ENCODE data around the gene CRLF2.
"Not testable (repeated sequence)": the region's sequence is repeated elsewhere in the genome, so short reads cannot be mapped to it uniquely, and the experiment has no call there.

Gene CRLF2

DNA sequence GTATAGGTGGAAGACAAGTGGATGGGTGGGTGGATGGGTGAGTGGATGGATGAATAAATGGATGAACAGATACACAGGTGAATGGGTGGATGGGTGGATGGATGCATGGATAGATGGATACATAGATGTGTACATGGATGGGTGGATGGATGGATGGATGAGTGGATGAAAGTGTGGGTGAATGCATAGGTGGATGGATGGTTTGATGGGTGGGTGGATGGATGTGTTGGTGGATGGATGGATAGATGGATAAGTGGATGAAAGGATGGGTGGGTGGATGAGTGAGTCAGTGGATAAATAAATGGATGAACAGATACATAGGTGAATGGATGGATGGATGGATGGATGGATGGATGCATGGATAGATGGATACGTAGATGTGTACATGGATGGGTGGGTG is 1.6 kb downstream of the CRLF2 start:
- no peak for DNase-seq

DNA sequence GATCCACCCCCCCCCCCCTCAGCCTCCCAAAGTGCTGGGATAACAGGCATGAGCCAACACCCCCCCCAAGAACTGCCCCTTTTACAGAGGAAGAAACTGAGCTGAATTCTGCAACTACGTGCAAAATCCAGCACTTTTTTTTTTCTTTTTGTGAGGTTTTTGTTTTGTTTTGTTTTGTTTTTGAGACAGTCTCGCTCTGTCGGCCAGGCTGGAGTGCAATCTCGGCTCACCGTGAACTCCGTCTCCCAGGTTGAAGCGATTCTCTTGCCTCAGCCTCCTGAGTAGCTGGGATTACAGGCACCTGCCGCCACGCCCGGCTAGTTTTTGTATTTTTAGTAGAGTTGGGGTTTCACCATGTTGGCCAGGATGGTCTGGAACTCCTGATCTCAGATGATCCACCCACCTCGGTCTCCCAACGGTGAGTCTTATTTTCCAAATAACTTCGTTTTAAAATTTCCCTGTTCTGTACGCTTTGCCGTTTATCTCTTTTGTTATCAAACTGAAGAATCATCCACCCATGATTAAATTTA is 4.9 kb downstream of the CRLF2 start:
- no peak for DNase-seq

DNA sequence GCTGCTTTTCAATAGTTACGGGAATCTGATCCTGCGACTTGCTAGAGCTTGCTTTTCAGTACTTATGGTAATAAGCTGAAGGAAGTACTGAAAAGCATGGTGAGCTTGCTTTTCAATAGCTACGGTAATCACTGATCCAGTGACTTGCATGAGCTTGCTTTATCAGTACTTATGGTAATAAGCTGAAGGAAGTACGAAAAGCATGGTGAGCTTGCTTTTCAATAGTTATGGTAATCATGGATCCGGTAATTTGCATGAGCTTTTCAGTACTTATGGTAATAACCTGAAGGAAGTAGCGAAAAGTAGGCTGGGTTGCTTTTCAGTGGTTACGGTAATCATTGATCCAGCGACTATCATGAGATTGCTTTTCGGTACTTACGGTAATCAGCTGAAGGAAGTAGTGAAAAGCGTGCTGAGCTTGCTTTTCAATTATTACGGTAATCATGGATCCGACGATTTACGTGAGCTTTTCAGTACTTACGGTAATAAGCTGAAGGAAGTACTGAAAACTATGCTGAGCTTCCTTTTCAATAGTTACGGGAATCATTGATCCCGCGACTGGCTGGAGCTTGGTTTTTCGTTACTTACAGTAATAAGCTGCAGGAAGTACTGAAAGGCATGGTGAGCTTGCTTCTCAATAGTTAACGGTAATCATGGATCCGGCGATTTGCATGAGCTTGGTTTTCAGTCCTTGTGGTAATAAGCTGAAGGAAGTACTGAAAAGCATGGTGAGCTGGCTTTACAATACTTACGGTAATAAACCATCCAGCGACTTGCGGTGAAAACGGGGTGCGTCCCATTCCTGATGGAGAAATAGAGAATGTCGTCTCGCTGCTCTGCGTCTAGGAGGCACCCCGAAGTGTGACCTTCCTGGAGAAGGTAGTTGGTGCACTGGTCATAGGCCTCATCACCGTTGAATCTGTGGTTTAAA is 6.5 kb downstream of the CRLF2 start:
- peak; percentile 94 for DNase-seq

DNA sequence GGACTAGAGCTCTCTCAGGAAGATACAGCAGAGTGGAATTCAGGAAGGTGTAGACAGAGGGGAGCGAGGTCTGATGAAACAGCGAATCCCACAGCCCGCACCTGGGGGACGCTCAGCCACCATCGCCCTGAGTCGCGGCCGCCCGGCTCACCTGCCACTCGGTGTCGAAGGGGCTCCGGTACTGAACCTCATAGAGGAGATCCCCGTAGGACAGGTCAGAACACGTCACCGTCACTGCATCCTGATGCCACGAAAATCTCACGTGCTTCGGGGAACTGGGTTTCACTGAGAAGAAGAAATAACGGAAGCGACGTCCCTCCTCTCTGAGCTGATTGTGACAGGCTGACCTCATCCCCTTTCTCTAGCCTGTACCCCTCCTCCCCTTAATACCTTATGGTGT is 10.2 kb downstream of the CRLF2 start:
- DNase-seq: no peak

DNA sequence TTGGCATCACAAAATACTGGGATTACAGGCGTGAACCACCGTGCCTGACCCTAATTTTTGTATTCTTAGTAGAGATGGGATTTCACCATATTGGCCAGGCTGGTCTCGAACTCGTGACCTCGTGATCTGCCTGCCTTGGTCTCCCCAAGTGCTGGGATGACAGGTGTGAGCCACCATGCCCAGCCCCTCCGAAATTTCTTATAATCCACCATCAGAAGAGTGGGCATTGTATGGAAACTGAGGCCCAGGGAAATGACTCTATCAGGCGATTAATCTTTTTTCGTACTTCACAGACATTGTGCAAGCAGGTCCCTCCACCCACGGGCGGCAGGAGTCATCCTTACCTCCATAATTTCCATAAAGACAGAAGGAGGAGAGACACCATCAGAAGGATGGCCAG is 16.0 kb downstream of the CRLF2 start:
- DNase-seq: no peak

DNA sequence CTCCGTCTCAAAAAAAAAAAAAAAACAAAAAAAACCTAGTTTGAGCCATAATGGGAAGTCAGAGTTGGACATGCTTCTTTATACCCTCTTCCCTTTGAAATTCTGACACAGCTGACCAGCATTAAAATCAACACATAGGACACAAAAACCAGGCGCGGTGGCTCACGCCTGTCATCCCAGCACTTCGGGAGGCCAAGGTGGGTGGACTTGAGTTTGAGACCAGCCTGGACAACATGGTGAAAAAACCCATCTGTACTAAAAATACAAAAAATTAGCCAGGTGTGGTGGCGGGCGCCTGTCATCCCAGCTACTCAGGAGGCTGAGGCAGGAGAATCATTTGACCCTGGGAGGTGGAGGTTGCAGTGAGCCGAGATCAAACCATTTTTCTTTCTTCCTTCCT is 20.3 kb downstream of the CRLF2 start:
- not testable (repeated sequence) for DNase-seq

DNA sequence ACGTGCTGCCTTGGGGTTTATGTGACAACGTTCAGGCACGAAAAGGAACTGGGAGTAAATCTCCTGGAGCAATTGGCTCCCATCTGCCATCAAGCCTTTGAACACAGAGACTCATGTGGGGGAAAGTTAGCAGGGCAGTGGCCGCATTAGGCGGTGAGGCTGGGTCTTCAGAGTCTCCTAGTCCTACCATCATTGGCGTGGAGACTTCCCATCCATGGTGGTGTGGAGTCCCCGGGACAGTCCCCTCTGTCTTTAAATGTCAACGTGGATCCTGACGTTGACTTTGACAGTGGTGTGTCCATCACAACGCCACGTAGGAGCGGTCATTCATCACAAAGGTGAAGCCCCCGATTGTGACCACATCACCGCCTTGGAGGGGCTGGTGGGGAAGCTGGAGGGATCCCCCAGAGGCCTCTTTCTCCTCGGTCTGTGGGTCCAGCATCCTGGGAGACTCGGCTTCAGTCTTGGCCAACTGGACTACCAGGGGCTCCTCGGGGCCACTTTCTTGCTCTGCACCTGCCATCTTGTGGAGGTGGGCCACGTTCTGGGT is 21.8 kb downstream of the CRLF2 start:
- no peak for DNase-seq

DNA sequence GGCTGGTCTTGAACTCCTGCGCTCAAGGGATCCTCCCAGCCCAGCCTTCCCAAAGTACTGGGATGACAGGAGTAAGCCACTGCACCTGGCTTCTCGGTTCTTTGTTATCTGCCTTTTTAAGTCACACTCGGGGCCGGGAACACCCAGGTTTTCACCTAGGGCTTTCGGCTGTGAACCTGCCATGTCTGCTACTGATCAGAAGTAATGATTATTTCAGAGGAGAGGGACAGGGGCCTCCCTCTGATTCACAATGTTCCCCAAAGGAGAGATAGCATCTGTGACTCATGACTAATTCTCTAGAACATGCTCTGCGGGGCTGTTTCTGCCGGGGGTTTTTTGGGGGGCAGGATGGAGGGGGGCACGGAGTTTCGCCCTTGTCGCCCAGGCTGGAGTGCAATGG is 26.9 kb downstream of the CRLF2 start:
- peak; percentile 60 for DNase-seq

DNA sequence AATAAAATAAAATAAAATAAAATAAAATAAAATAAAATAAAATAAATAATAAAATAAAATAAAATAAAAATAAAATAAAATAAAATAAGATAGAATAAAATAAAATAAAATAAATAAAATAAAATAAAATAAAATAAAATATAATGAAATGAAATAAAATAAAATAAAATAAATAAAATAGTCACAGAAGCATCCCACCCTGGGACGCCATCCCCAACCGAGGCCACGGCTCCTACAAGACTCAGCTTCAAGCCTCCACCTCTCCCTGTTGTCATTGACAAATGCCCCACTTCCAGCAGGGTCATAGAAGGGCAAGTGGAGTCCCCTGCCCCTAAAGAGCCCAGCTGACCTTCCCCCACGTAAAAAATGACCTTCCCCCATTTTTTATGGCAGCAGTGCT is 30.2 kb downstream of the CRLF2 start:
- DNase-seq: no peak

DNA sequence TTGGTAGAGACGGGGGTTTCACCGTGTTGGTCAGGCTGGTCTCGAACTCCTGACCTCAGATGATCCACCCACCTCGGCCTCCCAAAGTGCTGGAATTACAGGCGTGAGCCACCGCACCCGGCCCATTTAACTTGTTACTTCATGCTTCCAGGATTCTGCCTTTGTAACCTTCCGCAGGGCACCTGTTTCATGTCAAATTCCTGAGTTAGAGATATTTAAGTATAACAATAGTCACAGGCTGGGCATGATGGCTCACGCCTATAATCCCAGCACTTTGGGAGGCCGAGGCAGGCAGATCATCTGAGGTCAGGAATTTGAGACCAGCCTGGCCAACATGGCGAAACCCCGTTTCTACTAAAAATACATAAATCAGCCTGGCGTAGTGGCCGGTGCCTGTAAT is 30.8 kb downstream of the CRLF2 start:
- not testable (repeated sequence) for DNase-seq

DNA sequence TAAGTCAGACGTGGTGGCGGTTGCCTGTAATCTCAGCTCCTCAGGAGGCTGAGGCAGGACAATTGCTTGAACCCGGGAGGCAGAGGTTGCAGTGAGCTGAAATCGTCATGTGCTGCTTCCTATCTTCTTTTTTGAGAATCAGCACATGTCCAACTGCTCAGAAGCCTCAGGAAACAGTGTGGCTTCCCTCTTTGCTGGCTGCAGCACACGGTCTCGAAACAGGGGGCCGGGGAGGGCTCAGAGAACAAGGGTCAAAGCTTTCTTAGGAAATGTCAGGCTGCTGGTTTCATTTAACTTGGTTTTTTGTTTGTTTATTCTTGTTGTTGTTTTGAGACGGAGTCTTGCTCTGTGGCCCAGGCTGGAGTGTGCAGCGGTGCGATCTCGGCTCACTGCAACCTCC is 31.3 kb downstream of the CRLF2 start:
- DNase-seq: peak; percentile 65

DNA sequence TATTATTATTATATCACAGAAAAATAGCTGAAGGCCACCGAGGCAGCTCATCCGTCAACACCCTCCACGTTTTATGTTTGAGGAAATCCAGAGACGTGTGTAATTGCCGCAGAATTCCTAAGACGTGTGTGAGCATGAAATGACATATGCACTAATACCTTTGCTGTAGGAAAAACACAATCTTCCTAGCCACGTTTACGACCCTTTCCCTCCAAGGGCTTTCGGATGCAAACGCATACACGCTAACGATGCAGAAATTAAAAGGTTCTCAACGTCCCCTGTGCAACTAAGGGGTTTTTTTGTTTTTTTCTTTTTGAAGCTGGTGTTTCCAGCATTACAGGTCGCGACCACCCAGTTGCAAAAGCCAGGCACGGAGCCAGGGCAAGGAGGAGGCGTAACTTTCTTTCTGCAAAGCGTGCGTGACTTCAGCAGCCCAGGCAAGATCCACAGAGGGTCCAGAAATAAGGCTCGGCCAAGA is 33.8 kb downstream of the CRLF2 start:
- DNase-seq: peak; percentile 40

DNA sequence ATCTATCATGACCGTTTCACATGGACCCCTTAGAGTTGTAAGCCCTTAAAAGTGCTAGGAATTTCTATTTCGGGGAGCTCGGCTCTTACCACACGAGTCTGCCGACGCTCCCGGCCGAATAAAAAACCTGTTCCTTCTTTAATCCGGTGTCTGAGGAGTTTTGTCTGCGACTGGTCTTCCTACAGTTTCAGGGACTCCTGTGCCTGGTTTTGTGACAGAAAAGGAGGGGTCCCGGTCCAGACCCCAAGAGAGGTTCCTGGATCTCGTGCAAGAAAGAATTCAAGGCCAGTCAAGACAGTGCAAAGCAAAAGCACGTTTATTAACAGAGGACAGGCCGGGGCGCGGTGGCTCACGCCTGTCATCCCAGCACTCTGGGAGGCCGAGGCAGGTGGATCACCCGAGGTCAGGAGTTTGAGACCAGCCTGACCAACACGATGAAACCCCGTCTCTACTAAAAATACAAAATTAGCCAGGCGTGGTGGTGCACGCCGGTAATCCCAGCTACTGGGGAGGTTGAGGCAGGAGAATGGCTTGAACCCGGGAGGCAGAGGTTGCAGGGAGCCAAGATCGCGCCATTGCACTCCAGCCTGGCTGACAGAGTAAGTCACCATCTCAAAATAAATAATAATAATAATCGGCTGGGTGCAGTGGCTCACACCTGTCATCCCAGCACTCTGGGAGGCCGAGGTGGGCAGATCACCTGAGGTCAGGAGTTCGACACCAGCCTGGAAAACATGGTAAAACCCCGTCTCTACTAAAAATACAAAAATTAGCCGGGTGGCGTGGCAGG is 35.7 kb downstream of the CRLF2 start:
- DNase-seq: peak; percentile 24

DNA sequence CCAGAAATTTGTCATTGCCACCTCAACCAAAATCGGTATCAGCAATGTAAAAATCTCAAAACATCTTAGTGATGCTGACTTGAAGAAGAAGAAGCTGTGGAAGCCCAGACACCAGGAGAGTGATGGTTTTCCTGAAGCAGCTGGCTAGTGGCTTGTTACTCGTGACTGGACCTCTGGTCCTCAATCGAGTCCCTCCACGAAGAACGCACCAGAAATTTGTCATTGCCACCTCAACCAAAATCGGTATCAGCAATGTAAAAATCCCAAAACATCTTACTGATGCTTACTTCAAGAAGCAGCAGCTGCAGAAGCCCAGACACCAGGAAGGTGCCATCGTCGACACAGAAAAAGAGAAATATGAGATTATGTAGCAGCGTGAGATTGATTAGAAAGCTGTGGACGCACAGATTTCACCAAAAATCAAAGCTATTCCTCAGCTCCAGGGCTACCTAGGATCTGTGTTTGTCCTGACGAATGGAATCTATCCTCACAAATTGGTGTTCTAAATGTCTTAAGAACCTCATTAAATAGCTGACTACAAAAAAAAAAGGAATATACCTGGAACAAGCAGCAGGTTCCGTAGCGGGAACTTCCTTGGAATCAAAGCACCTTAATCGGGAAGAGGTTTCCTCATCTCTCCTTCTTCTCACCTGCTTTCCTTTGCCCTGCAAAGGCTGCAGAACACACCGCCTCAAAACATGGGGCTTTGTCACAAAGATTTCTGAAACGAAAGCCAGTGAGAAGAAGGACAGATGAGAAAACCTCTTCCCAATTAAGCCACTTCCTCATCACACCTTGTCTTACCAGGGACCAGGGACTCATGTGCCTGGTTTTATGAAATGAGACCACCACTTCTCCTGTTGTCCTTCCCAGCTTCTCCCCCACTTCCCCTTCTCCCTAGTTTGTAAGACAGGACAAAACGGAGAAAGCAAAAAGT is 37.6 kb downstream of the CRLF2 start:
- DNase-seq: peak; percentile 27

DNA sequence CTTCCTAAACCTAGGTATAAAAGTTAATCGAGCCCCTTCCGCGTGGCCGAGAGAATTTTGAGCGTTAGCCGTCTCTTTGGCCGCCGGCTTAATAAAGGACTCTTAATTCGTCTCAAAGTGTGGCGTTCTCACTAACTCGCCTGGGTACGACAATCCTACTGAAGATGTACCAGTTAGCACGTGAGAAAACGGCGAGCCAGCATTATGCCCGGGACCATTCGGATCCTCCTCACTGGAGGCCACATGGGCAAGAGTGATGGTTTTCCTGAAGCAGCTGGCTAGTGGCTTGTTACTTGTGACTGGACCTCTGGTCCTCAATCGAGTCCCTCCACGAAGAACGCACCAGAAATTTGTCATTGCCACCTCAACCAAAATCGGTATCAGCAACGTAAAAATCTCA is 39.0 kb downstream of the CRLF2 start:
- DNase-seq: not testable (repeated sequence)

DNA sequence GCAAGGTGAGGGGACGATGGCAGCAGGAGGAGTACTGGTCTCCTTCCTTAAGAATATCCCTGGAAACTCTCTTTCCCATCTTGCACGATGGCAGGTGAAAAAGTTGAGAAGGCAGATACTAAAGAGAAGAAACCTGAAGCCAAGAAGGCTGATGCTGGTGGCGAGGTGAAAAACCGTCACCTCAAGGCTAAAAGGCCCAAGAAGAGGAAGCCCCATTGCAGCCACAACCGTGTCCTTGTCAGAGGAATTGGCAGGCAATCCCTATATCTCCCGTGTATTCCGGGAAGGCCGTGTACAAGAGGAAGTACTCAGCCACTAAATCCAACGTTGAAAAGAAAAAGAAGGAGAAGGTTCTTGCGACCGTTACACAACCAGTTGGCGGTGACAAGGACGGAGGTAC is 40.0 kb downstream of the CRLF2 start:
- no peak for DNase-seq

DNA sequence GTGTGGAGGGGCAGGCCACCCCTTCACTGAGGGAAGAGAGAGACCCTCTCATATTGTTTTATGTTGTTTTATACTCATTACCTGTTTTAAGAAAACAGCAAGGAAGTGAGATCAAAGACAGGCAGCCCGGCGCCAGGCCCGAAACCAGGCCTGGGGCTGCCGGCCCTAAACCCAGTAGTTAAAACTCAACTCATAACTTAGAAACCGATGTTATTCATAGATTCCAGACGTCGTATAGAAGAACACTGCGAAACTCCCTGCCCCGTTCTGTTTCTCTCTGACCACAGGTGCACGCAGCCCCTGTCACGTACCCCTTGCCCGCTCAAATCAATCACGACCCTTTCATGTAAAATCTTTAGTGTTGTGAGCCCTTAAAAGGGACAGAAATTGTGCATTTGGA is 40.5 kb downstream of the CRLF2 start:
- DNase-seq: not testable (repeated sequence)

DNA sequence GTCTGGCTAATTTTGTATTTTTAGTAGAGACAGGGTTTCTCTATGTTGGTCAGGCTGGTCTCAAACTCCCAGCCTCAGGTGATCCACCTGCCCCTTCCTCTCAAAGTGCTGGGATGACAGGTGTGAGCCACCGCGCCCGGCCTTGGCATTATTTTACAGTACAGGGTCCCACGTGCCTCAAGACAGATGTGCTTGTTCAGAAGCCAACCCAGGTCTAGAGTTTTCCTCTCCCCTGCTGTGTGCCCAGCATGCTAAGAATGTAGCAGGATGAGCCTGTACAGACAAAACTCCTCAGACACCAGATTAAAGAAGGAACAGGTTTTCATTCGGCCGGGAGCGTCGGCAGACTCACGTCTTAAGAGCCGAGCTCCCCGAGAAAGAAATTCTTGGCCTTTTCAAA is 42.2 kb downstream of the CRLF2 start:
- no peak for DNase-seq

DNA sequence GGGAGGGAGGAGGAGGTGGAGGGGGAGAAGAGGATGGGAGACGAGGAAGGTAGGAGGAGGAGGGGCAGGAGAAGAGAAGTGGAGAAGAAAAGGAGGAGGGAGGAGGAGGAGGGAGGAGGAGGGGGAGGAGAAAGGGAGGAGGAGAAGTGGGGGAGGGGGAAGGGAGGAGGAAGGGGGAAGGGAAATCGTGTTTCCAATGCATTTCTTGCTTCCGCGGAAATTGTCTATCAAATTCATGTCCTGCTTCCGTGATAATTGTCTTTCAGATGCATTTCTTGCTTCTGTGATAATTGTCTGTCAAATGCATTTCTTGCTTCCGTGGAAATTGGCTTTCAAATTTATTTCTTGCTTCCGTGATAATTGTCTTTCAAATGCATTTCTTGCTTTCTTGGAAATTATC is 43.3 kb downstream of the CRLF2 start:
- DNase-seq: no peak

DNA sequence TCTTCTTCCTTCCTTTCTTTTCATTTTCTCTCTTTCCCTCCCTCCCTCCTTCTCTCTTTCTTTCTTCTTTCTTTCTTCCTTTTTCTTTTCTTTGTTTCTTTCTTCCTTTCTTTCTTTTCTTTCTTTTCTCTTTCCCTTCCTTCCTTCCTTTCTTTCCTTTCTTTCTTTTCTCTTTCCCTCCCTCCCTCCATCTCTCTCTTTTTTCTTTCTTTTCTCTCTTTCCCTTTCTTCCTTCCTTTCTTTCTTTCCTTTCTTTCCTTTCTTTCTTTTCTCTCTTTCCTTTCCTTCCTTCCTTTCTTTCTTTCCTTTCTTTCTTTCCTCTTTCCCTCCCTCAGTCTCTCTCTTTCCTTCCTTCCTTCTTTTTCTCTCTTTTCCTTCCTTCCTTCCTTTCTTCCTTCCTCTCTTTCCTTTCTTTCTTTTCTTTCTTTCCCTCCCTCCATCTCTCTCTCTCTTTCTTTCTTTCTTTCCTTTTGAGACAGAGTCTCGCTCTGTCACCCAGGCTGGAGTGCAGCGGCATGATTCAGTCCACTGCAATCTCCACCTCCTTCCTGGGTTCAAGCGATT is 44.4 kb downstream of the CRLF2 start:
- DNase-seq: no peak

DNA sequence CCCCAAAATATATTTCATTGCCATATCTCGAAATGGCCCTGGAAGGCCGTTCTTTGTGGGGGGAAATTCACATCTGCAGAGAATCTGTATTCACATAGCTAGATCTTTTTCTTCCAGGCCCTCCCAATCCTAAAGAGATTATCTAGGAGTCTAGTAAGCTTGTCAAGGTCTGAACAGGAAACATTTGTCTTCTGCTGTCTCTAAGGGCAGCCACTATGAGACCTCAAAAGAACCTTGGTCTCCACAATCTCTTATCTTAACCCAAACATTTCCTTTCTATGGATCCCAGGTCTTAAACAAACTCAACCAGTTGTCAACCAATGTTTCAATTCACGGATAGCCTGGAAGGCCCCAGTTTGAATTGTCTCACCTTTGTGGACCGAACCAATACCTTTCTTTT is 45.0 kb downstream of the CRLF2 start:
- DNase-seq: peak; percentile 91

Measured in hematopoietic multipotent progenitor cell treated with erythropoietin and hydrocortisone succinate and interleukin-3 and kit ligand, for 4 days (in vitro differentiated cells).